Measurements from ENCODE around the gene C1QTNF8.

C1QTNF8 gene

DNA sequence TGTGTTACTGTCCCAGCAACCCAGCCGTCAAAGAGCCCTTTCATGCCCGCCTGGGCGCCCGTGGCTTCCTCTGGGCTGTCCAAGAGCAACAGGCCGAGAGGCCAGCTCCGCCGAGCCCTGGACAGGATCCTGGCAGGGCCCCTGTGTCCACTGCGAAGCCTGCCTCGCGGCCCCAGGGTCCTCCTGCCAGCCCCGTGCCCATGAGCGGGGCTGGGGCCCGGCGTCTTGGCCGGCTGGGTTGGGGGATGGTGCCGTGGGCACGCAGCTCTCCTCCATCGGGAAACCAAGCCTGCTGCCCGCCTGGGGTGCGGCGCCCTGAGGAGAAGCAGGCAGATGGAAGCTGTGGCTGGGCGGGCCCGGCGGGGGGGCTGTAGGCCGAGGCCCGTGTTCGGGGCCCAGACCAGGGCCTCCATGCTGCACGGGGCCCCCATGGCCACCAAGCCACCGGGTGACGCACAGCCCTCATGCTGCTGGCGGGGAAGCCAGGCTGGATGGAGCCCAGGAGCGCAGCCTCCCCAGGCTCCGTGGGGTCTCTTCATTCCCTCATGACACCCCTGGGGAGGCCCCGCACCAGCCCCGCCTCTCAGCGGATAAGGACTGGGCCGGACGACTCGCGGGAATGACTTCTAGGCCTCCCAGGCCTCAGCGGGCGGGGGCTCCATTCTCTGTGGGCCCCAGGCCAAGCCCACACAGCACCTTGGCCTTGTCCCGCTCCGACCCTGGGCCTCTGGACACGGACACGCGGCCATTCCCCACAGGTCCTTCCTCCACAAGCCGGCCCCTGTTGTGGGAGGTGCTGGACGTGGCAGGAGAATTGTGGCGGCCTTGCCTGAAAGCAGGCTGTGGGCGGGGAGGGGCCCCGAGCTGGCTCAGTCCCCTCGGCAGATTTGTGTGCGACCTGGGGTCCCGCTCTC lies at the start of gene C1QTNF8:
Gene C1QTNF8 (minus strand): TSS at position 76 of the 914 bp plus-strand sequence. CDS start 1,322 bp downstream, outside the sequence.
- no peak for DNase-seq (ENCODE audit: low read depth in 2 of 2)

- DNase-seq (ENCODE audit: low read depth in 2 of 2): no peak
Observed at GRCh38 chr16:1145383-1146100, 49.5 kb upstream of the C1QTNF8 start.

GRCh38 chr16:1144476-1145382 lies 48.7 kb upstream of the C1QTNF8 start:
- DNase-seq (ENCODE audit: low read depth in 2 of 2): no peak

- DNase-seq (ENCODE audit: low read depth in 2 of 2): no peak
Observed at GRCh38 chr16:1143761-1144450, 47.9 kb upstream of the C1QTNF8 start.

- DNase-seq (ENCODE audit: low read depth in 2 of 2): no peak
Observed at GRCh38 chr16:1142911-1143310, 46.9 kb upstream of the C1QTNF8 start.

- no peak for DNase-seq (ENCODE audit: low read depth in 2 of 2)
Observed at GRCh38 chr16:1141716-1142115, 45.7 kb upstream of the C1QTNF8 start.

DNA sequence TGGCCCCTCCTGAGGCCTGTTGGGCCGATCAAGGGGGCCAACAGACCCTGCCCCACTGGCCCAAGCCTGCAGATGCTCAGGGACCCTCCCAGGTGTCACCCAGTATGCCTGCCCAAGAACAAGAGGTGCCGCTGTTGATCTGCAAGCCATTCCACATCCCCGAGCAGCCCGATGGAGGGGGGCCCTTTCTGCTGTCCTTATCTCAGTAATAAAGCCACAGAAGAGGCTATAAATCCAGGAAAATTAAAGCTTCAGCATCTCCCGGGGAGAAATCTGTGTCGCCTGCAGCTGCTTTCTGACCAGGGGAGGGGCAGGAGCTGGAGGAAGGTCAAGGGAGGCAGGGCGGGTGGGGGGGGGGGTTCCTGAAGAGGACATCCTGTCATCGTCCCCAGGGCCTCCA lies 45.1 kb upstream of the C1QTNF8 start:
- no peak for DNase-seq (ENCODE audit: low read depth in 2 of 2)

- DNase-seq (ENCODE audit: low read depth in 2 of 2): no peak
Observed at GRCh38 chr16:1140582-1141162, 44.6 kb upstream of the C1QTNF8 start.

- no peak for DNase-seq (ENCODE audit: low read depth in 2 of 2)
Observed at GRCh38 chr16:1137604-1138003, 41.6 kb upstream of the C1QTNF8 start.

GRCh38 chr16:1135459-1135825 lies 39.4 kb upstream of the C1QTNF8 start:
- no peak for DNase-seq (ENCODE audit: low read depth in 2 of 2)

- DNase-seq (ENCODE audit: low read depth in 2 of 2): no peak
Observed at GRCh38 chr16:1134776-1135458, 38.9 kb upstream of the C1QTNF8 start.

DNA sequence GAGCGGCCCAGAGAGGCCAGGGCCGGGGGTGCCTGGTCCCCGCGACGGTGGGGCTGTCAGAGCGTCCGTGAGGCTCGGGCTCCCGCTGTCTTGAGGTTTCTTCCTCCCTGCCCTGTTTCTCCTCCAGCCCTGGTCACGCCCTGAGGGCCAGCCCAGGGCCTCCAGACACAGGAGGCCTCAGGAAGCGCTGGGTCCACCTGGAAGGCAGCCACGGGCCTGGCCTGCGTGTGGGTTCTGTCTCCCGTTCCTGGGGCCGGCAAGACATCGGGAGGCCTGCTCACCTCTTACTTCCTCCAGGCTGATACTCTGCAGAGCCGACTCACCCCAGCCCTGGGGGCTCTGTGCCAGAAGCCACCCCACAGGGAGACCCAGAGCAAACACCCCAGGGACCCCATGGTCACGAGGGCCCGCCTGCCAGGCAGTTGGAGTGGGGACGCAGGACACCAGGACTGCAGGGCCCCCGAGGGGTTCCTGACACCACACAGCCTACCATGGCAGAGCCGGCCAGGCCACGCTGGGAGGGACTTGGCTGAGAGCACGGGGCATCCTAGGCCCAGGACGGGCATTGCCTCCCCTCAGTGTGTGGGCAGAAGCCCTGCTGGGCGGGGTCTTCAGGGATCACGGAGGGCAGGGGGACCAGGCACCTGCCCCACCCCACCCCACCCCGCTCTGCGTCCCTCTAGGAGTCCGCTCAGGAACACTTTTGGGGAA lies 37.9 kb upstream of the C1QTNF8 start:
- DNase-seq (ENCODE audit: low read depth in 2 of 2): no peak

DNA sequence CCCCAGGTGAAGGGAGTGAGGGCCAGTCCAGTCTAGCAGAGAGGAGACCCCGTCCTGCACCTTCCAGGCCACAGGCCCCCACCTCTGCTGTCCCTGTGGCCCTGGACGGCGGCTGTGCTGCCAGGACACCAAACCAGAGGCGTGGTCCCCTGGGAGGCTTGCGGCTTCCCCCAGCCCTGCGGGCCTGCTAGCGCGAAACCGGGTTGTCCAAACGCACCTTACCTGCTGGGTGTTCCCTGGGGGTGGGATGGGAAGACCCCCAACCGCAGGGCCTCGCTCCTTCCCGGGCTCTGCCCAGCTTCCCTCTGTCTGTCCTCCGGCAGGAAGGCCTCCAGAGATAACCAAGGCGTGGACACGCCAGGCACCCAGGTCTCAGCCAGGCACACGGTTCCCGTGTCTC lies 37.2 kb upstream of the C1QTNF8 start:
- DNase-seq (ENCODE audit: low read depth in 2 of 2): no peak

GRCh38 chr16:1132431-1132830 lies 36.4 kb upstream of the C1QTNF8 start:
- DNase-seq (ENCODE audit: low read depth in 2 of 2): no peak

DNA sequence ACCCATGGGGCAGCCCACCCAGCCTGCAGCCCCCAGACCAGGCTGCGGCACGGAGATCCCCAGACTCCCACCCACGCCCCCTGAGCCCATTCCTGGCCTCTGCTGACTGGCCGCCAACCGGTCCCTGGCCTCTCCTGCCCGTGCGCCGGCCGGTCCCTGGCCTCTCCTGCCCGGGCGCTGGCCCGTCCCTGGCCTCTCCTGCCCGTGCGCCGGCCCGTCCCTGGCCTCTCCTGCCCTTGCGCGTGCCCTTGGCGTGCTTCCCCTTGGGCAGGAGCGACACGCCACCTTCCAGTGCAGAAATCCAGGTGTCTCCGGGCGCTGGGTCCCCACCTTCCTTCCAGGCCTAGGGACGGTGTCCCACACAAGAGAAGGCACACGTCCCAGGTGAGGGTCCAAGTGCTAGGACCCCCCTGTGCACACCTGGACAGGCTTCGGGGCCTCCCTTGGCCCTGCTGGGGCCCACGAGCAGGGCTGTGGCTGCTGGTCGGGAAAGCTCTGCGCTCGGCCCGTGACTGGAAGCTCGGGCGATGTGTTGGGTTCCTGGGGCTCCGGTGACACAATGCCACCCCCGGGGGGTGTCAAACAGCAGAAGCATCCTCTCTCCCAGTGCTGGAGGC lies 35.4 kb upstream of the C1QTNF8 start:
- DNase-seq (ENCODE audit: low read depth in 2 of 2): no peak

DNA sequence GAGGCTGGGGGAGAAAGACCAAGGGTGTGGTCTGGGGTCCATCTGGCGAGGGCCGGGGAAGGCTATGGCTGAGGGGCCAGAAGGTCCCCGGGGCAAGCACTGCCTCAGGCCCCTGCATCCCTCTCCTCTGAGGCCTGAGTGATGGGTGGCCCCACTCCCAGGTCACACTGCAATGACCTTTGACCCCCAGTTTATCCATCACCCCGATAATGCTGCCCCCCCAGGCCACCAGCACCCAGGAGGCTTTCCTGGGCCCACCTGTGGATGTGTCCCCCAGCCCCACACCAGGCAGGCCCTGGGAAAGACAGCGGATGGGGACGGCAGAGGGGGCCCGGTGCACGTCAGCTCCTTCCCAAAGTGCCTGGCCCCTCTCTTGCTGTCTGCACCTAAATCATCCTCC lies 34.3 kb upstream of the C1QTNF8 start:
- DNase-seq (ENCODE audit: low read depth in 2 of 2): no peak

GRCh38 chr16:1129106-1129960 lies 33.3 kb upstream of the C1QTNF8 start:
- no peak for DNase-seq (ENCODE audit: low read depth in 2 of 2)

DNA sequence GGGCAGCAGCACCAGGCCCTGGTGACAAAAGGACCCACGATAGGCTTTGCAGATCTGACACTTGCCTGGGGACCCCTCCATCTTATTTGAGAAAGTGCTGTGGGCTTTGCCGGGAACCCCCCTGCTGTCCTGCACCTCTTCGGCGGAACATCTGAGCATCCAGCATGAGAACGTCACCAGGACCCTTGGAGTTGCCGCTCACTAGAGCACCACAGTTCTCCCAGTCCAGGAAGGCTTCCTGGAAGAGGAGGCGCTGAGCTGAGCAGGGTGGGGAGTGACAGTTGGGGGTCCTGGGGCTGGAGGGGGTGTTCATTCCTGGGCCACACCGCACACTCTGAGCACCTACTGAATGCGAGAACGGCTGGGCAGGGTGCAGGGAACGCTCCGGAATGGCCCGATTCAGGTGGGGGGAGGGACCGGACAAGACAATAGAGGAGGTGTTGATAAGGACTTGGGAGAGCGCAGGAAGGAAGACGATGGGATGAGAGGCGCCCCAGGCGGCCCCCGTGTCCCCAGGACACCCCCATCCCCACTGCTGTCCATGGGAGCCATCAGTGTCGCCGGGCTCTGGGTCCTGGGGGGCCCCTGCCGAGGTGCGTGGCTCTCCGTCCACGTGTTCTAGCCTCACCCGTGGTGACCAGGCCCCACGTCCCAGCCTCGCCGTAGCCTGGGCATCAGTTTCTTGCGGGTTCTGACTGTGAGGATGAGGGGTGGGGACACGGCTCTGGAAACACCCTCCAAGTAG lies 32.1 kb upstream of the C1QTNF8 start:
- no peak for DNase-seq (ENCODE audit: low read depth in 2 of 2)

Data from stimulated activated CD8-positive, alpha-beta memory T cell treated with anti-CD3 and anti-CD28 coated beads, Interleukin-2, amount 100 ng/mL, for 48 hours (primary cell).